COR-L47 (cell line): ENCODE data around the gene SEC23IP.

ENCODE experiments used
- DNase-seq: peaks from one replicate; lab custom pipeline; 2025; lab: John Stamatoyannopoulos, UW

SEC23IP gene

DNA sequence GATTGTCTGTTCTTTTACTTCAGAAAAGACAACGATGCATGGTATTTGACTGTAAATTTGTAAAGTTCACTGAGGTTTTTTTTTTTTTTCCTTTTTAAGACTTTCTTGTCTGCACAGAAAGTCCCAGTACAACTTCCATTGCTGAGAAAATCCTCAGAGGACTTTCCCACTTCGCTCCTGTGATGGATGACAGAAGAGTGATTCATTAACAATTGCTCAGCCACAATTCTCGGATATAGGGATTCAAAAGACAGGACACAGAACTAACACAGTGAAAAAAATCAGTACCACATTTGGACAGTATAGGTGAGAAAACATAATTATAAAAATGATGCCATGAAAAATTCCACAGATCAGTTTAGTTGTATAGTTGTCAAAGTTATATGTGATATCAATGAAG, 48.0 kb downstream of the SEC23IP start:
- no peak for DNase-seq

DNA sequence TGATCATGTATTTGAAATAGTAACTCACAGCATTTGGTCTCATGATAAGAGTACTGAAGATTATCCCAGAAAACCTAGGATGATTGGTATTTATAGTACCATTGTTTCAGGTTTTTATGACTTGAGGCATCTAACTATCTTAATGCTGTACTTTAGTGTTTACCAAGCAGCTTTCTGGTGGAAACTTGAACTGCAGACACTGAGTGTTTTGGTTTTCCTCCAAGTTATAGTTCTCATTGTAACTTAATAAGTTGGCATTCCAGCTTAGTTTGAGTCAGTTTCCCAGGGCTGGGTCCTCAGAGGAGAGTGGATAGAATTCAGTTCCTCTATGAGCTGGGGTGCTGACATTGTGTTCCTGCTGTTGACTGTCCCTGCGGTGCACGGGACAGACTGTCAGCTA, 50.4 kb downstream of the SEC23IP start:
- no peak for DNase-seq

DNA sequence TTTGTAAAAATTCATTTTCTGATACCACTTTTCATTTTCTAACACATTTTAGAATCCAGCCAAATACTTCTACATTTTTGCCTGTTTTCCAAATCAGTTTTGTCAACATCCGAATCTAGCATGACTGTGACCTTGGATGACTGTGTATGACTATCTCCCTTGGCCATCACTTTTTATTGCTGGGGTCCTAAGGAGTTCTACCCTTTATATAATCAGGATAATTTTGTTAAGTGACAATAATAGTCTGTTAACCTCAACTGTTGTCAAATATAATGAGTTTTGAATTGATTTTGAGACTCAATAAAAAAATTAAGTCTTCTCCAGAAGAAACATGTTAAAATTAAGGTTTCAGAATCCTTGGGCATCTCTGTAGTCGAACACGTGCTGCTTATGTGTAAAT, 53.3 kb downstream of the SEC23IP start:
- no peak for DNase-seq

DNA sequence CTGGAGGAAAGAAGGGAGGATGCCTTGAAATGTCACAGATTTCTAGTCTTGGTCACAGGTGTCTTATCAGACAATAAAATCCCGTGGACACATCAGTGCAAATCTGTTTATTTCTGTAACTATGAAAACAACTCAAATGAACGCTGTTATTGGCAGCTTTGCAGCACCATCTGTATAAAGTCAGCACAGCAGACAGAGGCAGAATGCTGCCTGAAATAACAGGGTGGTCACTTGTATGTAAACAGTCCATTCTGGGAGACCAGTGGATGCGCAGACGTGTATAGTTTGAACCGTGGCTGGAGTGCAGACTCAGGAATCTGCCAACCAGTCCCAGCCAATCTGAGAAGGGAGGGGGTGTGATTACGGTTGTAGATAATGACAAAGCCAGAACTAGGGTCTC, 54.8 kb downstream of the SEC23IP start:
- DNase-seq = no peak

DNA sequence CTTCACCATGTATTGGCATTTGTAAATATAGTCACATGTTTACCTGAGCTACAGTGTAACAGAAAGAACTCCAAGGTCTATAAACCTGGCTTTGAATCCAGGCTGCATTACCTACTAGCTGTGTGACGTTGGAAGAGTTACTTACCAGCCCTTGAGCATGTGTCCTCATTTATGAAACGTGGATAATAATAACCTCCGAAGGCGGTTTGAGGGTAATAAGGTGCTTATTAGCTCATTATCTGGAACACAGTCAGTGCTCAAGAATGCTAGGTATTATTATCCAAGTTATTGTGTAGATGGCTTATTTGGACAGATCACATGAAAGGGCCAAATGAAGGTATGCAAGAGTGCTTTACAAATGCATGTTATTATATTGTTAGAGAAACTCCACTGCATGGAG, 64.9 kb downstream of the SEC23IP start:
- no peak for DNase-seq

DNA sequence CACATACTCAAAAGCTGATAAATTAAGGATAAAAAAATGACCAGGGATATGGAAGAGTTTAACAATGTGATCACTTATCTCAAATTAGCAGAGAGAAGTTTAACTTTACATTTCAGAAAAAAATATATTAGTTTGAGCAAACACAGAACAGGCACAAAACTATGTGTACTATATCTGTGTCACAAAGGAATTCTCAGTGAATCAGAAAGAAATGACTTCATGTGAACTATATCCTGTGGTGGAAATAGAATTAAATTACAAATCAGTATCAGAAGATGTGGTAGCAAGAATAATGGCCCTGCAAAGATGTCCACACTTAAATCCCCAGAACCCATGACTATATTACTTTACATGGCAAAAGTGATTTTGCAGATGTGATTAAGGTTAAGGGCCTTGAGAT, 70.3 kb downstream of the SEC23IP start:
- DNase-seq = no peak

DNA sequence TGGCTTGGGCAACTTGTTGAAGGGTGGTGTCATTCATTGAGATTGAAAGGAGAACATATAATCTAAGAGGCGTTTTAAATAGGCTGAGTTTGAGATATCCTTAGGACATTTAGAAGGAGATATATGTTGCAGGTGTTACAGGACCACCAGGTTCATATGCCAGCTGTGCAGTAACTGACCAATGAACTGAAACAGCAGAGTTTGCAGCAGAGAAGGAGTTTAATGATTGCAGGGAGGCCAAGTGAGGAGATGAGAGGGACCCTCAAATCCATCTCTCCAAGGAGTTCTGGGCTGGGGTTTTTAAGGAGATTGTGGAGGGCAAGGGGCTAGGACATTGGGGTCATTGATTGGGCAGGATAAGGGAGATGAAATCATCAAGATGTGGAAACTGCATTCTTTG, 74.5 kb downstream of the SEC23IP start:
- DNase-seq = no peak

DNA sequence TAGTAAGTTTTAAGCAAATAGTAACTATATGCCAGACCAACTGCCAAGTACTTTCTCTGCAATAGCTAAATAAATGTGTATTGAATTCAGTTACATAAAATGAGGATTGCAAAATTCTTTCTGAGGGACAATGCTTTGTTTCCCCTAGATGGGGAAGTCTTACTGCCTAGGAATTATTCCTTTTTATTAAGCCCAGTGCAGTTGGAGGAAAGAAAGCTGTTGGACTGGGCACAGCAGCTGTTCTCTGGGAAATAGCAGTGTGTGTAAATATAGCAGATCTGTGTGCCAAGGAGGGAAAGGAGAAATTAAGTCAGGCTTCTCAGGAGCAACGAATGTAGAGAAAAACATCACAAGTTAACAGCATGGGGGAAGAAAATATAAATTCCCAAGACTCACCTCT, 77.1 kb downstream of the SEC23IP start:
- DNase-seq = no peak

DNA sequence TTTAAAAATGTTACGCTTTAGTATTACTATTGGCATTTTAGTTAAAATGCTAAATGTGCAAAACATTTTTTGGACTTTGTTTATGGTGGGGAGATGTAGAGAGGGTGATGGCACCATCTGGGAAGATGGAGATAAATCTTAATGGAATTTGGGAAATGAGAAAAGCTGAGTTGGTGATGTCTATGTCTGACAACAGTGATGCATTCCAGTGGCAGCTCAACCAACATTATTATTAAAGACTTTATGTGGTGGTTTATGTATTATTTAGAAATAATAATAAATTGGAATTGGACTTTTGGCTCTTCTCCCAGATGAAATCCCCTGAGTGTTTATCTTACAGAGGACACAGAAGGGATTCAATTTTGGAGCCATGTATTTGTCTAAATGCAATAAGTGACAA, 77.6 kb downstream of the SEC23IP start:
- DNase-seq = no peak

DNA sequence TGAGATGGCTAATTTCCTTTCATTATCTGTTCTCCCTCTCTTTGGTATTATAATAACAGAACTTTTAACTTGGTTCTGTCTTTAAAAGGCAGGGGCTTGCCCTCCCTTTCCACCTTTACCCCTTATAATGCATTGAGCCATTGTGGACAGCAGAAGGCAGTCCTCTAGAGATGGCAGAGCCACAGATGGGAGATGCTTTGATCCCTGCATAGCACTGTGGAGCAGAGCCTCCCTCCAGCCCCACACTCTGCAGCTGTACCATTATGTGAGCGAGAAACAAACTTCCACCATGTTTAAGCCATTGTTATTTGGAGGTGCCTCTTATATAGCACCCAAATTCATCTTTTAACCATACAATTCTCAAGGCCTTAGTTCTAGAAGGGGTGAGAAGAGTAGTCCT, 78.4 kb downstream of the SEC23IP start:
- no peak for DNase-seq

DNA sequence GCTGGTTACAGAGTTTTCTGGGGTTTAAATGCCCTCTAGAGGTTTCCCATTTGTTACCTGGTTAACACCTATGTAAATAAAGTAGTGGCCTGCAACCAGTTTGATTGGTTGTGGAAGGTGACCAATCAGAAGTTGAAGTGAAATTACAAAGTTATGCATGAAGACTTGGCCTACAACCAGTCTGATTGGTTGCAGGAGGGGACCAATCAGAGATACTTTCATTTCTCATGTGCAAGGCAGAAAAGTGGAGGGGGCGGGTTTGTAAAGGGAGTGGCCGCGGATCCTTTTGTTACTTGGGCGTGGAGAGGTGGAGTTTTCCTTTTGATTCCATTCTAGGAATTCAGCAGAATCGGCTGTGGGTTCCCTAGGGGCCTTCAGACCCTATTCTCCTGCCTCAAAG, 80.8 kb downstream of the SEC23IP start:
- DNase-seq = no peak

DNA sequence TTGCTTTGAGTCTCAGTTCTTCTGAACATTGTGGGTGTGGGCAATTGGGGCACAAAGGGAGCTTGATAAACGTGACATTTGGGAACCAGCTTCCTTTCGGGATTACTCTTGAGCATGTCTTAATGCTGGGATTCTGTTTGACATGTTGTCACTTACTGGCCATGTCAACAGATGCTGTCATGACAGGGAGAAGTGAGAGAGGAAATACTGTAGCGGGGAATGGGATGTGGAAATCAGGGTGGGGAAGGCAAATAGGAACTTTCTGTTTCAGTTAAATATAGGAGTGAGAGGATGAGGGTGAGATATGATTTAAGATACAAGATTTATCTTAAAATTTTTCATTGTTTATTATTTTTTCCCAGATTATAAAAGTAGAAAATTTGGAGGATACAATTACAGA, 83.9 kb downstream of the SEC23IP start:
- DNase-seq = no peak

DNA sequence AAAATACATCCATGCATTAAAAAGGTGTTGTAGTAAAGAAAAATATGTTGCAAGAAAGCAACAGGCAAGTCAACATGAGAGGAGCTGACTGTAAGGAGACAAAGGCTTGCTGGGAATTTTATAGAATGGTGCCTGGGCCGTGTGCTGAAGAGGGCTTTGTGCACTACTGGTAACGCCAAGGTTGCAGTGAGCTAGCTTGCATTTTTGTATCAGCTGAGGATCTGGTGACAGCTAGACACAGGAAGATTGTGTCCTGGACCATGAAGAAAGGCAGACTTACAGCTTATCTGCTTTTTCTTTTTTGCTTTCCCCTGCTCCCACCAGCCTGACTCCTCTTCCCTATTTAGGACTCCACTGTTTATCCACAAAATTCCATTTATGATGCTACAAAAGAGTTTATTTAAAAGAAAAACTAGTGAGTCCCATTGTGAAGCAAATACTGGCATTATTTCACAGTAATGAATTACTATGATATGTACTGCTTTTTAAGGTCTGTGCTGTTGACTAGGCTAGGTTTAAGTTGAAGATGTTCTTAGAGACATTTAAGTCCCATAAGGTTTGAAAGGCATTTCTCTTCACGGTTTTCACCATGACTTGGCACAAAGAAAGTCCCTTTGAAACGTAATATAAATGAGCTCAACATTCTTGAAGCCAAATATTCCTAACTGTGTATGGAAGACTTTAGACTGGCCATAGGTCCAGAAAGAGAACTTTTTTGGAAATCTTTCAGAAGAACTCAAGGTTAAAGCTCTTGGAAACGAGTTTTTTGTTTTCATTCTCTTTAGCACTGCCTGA, 88.6 kb downstream of the SEC23IP start:
- no peak for DNase-seq

DNA sequence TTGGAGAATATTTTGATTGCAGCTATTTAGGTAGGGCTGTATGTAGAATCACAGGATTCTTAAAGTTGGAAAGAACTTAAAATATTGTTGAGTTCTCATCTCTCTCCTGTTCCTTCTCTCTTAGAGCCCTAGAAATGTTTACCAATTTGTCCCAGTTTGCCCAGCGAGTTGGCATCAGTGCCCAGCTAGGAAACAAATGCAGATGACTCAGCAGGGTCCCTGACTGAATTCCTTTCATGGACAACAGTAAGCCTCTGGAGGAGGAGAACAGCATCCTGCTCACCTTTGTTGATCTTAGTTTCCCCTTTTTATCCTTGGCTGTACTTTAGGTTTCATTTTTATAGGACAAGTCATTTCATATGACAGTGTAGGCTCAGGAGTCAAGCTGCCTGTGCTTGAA, 89.3 kb downstream of the SEC23IP start:
- DNase-seq = no peak

DNA sequence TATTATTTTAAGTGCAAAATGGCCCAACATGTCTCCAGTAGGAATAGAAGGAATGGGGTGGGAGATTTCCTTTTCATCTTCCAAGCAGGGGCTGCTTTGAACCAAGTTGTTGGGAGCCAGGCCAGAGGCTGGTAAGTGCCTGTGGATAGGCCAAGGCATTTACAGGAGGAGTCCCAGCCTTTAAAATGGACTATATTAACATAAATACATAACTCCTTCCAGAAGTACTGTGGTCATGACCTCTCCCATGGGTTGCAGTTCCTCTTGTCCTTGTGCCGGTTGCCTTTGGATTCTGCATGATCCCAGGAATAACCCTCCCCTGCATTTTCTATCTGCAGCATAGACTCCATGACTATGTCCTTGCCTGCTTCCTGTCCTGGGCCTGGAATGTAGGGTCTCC, 95.8 kb downstream of the SEC23IP start:
- no peak for DNase-seq

DNA sequence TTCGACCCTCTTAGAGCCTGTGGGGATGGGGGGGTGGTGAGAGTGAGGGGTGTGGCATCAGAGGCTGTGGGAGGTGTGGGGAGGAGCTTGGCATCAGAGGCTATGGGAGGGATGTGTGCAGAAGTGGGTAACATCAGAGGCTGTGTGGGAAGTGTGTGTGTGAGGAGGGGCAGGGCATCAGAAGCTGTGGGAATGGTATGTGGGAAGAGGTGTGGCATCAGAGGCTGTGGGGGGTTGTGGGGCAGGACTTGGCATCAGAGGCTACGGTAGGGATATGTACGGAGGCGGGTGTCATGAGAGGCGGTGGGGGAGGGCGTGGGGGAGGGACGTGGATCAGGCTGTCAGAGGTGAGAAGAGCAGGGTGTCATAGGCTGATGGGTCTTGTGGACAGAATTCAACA, 97.4 kb downstream of the SEC23IP start:
- DNase-seq = no peak

DNA sequence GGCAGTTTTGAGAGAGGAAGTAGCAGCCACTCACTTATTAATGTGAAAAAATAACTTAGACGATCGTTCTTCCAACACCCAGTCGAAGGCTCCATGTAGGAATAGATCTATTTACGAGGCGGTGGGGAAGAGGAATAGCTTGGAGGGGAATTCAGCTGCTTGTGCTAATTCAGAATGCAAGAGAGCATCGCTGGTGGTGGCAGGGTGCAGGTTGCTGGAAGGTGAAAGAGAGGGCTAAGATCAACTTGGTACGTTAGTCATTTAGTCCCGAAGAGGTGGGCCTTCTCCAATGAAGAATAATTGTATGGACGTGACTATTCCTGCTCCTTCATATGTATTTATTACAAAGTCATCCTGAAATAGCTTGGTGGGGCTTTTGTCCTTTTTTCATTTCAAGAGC, 98.5 kb downstream of the SEC23IP start:
- DNase-seq = no peak

DNA sequence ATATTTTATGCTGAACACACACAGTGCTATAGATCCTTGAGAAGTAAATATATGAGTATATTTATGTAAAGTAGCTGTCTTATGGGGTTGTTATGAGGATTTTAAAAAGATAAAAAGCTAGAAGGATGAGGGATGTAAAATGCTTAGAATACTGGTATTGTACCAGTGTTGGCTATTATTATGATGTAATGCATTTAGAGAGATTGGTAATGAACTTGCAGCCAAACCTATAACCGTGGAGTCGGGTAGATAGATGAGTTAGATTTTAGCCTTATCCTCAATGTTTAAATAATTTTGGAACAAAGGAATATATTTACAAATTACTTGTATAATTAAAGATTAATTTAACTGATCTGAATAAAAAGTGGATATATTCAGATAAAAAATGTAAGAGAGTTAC, 99.3 kb downstream of the SEC23IP start:
- DNase-seq = no peak
